K562 (cell line): ENCODE data around the gene TP53RK. TPM values are rescaled to one million over a fixed set of nuclear protein-coding genes. Genes with fewer than 3 reads are reported as not detected.

Source experiments
- CCNT2 ChIP-seq: IDR thresholded peaks from 2 replicates; pipeline ENCODE4 v1.6.1; 2011; ENCODE audit warnings: borderline replicate concordance, low read depth, mild to moderate bottlenecking, moderate library complexity, mixed read lengths, low read length; ENCODE audit not compliant: insufficient read length; ENCODE audit errors: extremely low read depth
- CEBPG ChIP-seq, 3 experiments: fragments of 200-800 bp in 1 of 3; sonication (Bioruptor generic) in 1 of 3; sonication (generic) in 1 of 3; formaldehyde crosslinking in 1 of 3; IDR thresholded peaks in 2 of 3; conservative IDR thresholded peaks in 1 of 3; 2 replicates each; pipeline versions ENCODE4 v1.6.1 to v1.8.0; 2016 to 2022; ENCODE audit warnings: missing compliant biosample characterization in 2 of 3, missing genetic modification characterization in 2 of 3, mild to moderate bottlenecking in 1 of 3, missing genetic modification reagents in 1 of 3
- CGGBP1 ChIP-seq: fragments of 250-450 bp; sonication (Bioruptor Pico); IDR thresholded peaks from 2 replicates; pipeline ENCODE4 v1.9.0; 2021; ENCODE audit warnings: mild to moderate bottlenecking
- ETS1 ChIP-seq: conservative IDR thresholded peaks from 2 replicates; pipeline ENCODE4 v1.6.1; 2011; ENCODE audit warnings: low read depth, mild to moderate bottlenecking, low read length; ENCODE audit not compliant: control insufficient read depth
- HNRNPLL ChIP-seq: fragments of 200-400 bp; formaldehyde crosslinking; IDR thresholded peaks from 2 replicates; pipeline ENCODE4 v1.6.1; 2017; ENCODE audit warnings: low read length, low read depth, mild to moderate bottlenecking; ENCODE audit not compliant: poor library complexity, severe bottlenecking
- MTA3 ChIP-seq: fragments of 450-650 bp; formaldehyde crosslinking; IDR thresholded peaks from 2 replicates; pipeline ENCODE4 v1.6.1; 2017; ENCODE audit warnings: mild to moderate bottlenecking, borderline replicate concordance
- RB1 ChIP-seq: fragments of 450-650 bp; IDR thresholded peaks from 2 replicates; pipeline ENCODE4 v1.6.1; 2017; ENCODE audit warnings: low read depth, mild to moderate bottlenecking
- SPI1 ChIP-seq: IDR thresholded peaks from 2 replicates; pipeline ENCODE4 v1.6.1; 2011; ENCODE audit warnings: low read depth, low read length, control low read depth, borderline replicate concordance
- TEAD1 ChIP-seq, 2 experiments: fragments of 450-650 bp in 1 of 2; sonication (generic) in 1 of 2; formaldehyde crosslinking; IDR thresholded peaks; 2 replicates each; pipeline versions ENCODE4 v1.4.0 to v1.8.0; 2020 to 2022; ENCODE audit warnings: mild to moderate bottlenecking in 2 of 2, missing genetic modification reagents in 1 of 2
- ZBTB17 ChIP-seq: fragments of 450-650 bp; formaldehyde crosslinking; IDR thresholded peaks from 2 replicates; pipeline ENCODE4 v1.4.0; 2020; ENCODE audit warnings: mild to moderate bottlenecking
- ZBTB33 ChIP-seq: sonication (generic); formaldehyde crosslinking; IDR thresholded peaks from 2 replicates; pipeline ENCODE4 v1.8.1; 2023; ENCODE audit warnings: mild to moderate bottlenecking, missing genetic modification reagents
- ZNF311 ChIP-seq: fragments of 250-450 bp; sonication (Bioruptor Pico); IDR thresholded peaks from 2 replicates; pipeline ENCODE4 v1.4.0; 2020; ENCODE audit warnings: mild to moderate bottlenecking, moderate library complexity
- ZNF318 ChIP-seq, 2 experiments: fragments of 450-650 bp; IDR thresholded peaks; 2 replicates each; pipeline ENCODE4 v1.6.1; 2016; ENCODE audit warnings: mild to moderate bottlenecking in 2 of 2, borderline replicate concordance in 1 of 2, low read depth in 1 of 2, moderate library complexity in 1 of 2
- ZNF444 ChIP-seq: fragments of 250-450 bp; sonication (Bioruptor Pico); IDR thresholded peaks from 2 replicates; pipeline ENCODE4 v1.4.0; 2020; ENCODE audit warnings: mild to moderate bottlenecking, moderate library complexity
- polyA plus RNA-seq, 8 experiments: library from polyadenylated mRNA; depleted of rRNA in 4 of 8; stranded (reverse) in 5 of 8; unstranded in 3 of 8; fragments of >200 nt; fragmentation: Nextera tagmentation in 2 of 8; fragmentation: Illumina TruSeq in 1 of 8; extraction: Ambion mirVana in 2 of 8; extraction: Trizol in 1 of 8; gene quantifications; 2 replicates each; pipeline versions ENCODE4 v1.2.1 to v1.2.3, GENCODE V29; 2011 to 2014; ENCODE audit warnings: inconsistent platforms in 1 of 8, missing spikeins in 1 of 8
- total RNA-seq, 7 experiments: library from RNA; depleted of rRNA in 6 of 7; stranded (reverse); fragments of >200 nt in 6 of 7; fragmentation: Illumina TruSeq in 2 of 7; extraction: Trizol in 2 of 7; gene quantifications; 2 replicates each; pipeline versions ENCODE4 v1.2.1 to v1.2.3, GENCODE V29; 2011 to 2021; ENCODE audit warnings: low replicate concordance in 1 of 7

The TP53RK gene
- total and polyA plus RNA-seq, 9 of the 15 experiments (the other 6 are each of a cell fraction or from before 2014, with no cell fraction given), result 2.9 to 43.5 (median 17.2) TPM

GRCh38 chr20:46689082-46689753 lies at the start of gene TP53RK (continued):
- TF ChIP-seq TEAD1 (CRISPR knock-in tag; IDR thresholded peaks at IDR 0.05) (peak in 1 of 2 experiments; percentile 57; a peak in 2 of 4 replicates), ZNF444 (CRISPR knock-in tag) (no peak), ZBTB17 (CRISPR knock-in tag) (peak; percentile 90), CGGBP1 (0 out of 2 replicates have a peak, but pooled peaks have one; percentile 28), CEBPG (CRISPR knock-in tag; IDR thresholded peaks at IDR 0.05) (no peak), CEBPG (tag; conservative IDR thresholded peaks at IDR 0.05 in 1 of 2, IDR thresholded peaks at IDR 0.05 in 1 of 2) (no peak), RB1 (peak; percentile 87), MTA3 (peak; percentile 63; the same call in 1 of the 2 replicates), ZNF318 (IDR thresholded peaks at IDR 0.05; ENCODE audit: borderline replicate concordance in 1 of 2, low read depth in 1 of 2) (no peak), CCNT2 (peak; percentile 69), HNRNPLL (peak; percentile 52), ETS1 (peak; percentile 67; the same call in 1 of the 2 replicates), ZBTB33 (CRISPR knock-in tag) (no peak), SPI1 (peak; percentile 15; the same call in 1 of the 2 replicates), ZNF311 (CRISPR knock-in tag) (no peak)
